Vagina (tissue), 2 donors: ENCODE results near the gene NLRX1.

Source experiments
- CTCF ChIP-seq, 3 experiments: fragments of 450-650 bp in 2 of 3; fragments of 200-600 bp in 1 of 3; sonication (generic) in 1 of 3; IDR thresholded peaks; one replicate each; pipeline ENCODE4 v1.5.1; 2017 to 2019; ENCODE audit warnings: antibody characterized with exemption in 3 of 3, mild to moderate bottlenecking in 2 of 3, moderate library complexity in 2 of 3
- POLR2AphosphoS5 ChIP-seq, 2 donors: sonication (generic); formaldehyde crosslinking; IDR thresholded peaks; one replicate each; pipeline ENCODE4 v1.9.0; 2017; ENCODE audit warnings: antibody characterized with exemption in 2 of 2, mild to moderate bottlenecking in 2 of 2, low read depth in 1 of 2; ENCODE audit not compliant: insufficient read depth in 1 of 2

GRCh38 chr11:119188067-119188466 lies 19.5 kb downstream of the NLRX1 start:
- no peak for TF ChIP-seq POLR2AphosphoS5 (IDR thresholded peaks at IDR 0.05; ENCODE audit: insufficient read depth in 1 of 2, low read depth in 1 of 2)
- TF ChIP-seq CTCF (IDR thresholded peaks at IDR 0.05) = no peak
